SK-N-SH treated with all-trans-retinoic acid at 6 μM for 48 hours (cell line): Measurements from ENCODE around the gene SCRT2.

Experiments used
- BACH2 ChIP-seq: fragments of 250-450 bp; sonication (Bioruptor Pico); IDR thresholded peaks from 2 replicates; pipeline ENCODE4 v1.9.0; 2021; ENCODE audit warnings: mild to moderate bottlenecking, borderline replicate concordance
- CREB5 ChIP-seq: fragments of 250-450 bp; sonication (Bioruptor Pico); IDR thresholded peaks from 2 replicates; pipeline ENCODE4 v1.5.1; 2020; ENCODE audit warnings: low read depth, mild to moderate bottlenecking, moderate library complexity
- ISL1 ChIP-seq: fragments of 250-450 bp; sonication (Bioruptor Pico); IDR thresholded peaks from 2 replicates; pipeline ENCODE4 v2.1.2; 2022; ENCODE audit warnings: mild to moderate bottlenecking, moderate library complexity
- OSR1 ChIP-seq: fragments of 250-450 bp; sonication (Bioruptor Pico); IDR thresholded peaks from 2 replicates; pipeline ENCODE4 v1.8.0; 2022; ENCODE audit warnings: moderate library complexity, mild to moderate bottlenecking, inconsistent platforms
- PATZ1 ChIP-seq: fragments of 250-450 bp; sonication (Bioruptor Pico); IDR thresholded peaks from 2 replicates; pipeline ENCODE4 v1.8.0; 2020; ENCODE audit warnings: mild to moderate bottlenecking, moderate library complexity, borderline replicate concordance
- RARB ChIP-seq: fragments of 250-450 bp; sonication (Bioruptor Pico); IDR thresholded peaks from 2 replicates; pipeline ENCODE4 v1.8.0; 2021; ENCODE audit warnings: mild to moderate bottlenecking, moderate library complexity
- SNAI2 ChIP-seq: fragments of 250-450 bp; sonication (Bioruptor Pico); IDR thresholded peaks from 2 replicates; pipeline ENCODE4 v1.5.0; 2020; ENCODE audit warnings: mild to moderate bottlenecking, moderate library complexity
- TSHZ2 ChIP-seq: fragments of 250-450 bp; sonication (Bioruptor Pico); IDR thresholded peaks from 2 replicates; pipeline ENCODE4 v1.5.0; 2020; ENCODE audit warnings: mild to moderate bottlenecking, moderate library complexity
- ZFP3 ChIP-seq: fragments of 250-450 bp; sonication (Bioruptor Pico); IDR thresholded peaks from 2 replicates; pipeline ENCODE4 v1.5.0; 2020; ENCODE audit warnings: mild to moderate bottlenecking, moderate library complexity
- ZFP30 ChIP-seq: fragments of 450-650 bp; formaldehyde crosslinking; IDR thresholded peaks from 2 replicates; pipeline ENCODE4 v1.5.0; 2022; ENCODE audit warnings: mild to moderate bottlenecking, moderate library complexity
- ZNF565 ChIP-seq: fragments of 450-650 bp; formaldehyde crosslinking; conservative IDR thresholded peaks from 2 replicates; pipeline ENCODE4 v1.5.0; 2020; ENCODE audit warnings: low read depth, mild to moderate bottlenecking, moderate library complexity
- ZNF70 ChIP-seq: fragments of 450-650 bp; formaldehyde crosslinking; IDR thresholded peaks from 2 replicates; pipeline ENCODE4 v1.5.0; 2020; ENCODE audit warnings: mild to moderate bottlenecking, moderate library complexity

- TF ChIP-seq ZNF70 (CRISPR knock-in tag) (no peak), SNAI2 (CRISPR knock-in tag) (no peak), CREB5 (CRISPR knock-in tag) (no peak), ZNF565 (CRISPR knock-in tag) (no peak), BACH2 (CRISPR knock-in tag) (no peak), ISL1 (no peak), PATZ1 (CRISPR knock-in tag) (no peak), RARB (CRISPR knock-in tag) (no peak), ZFP3 (no peak), ZFP30 (CRISPR knock-in tag) (no peak), TSHZ2 (CRISPR knock-in tag) (no peak), OSR1 (no peak)
These were observed 18.9 kb upstream of the SCRT2 start for GRCh38 chr20:694496-694895.
